CD14-positive monocyte (primary cell): Measurements from ENCODE around the gene C22orf23. TPM values are rescaled to one million over a fixed set of nuclear protein-coding genes. Genes with fewer than 3 reads are reported as not detected.

ENCODE experiments used
- DNase-seq, 3 donors: peaks; one replicate each; pipeline ENCODE4 v3.0.0-alpha.2; 2011 to 2022
- H2AFZ ChIP-seq: 2 replicates; pipeline ENCODE4 v1.6.0; 2012; ENCODE audit warnings: mild to moderate bottlenecking, low read depth, low read length, inconsistent platforms; ENCODE audit not compliant: insufficient read depth, poor library complexity, severe bottlenecking
- H3K27ac ChIP-seq, 2 donors: 1 replicate in 1 of 2; 2 replicates in 1 of 2; pipeline ENCODE4 v1.5.1; 2012 to 2013; ENCODE audit warnings: low read length in 2 of 2, control low read depth in 1 of 2, inconsistent platforms in 1 of 2, low read depth in 1 of 2, mild to moderate bottlenecking in 1 of 2
- H3K27me3 ChIP-seq, 2 donors: one replicate each; pipeline versions ENCODE4 v1.6.0 to v1.6.1; 2011 to 2013; ENCODE audit warnings: low read length in 2 of 2; ENCODE audit not compliant: control insufficient read depth in 2 of 2, insufficient read depth in 2 of 2
- H3K36me3 ChIP-seq, 2 donors: replicated peaks in 1 of 2; 1 replicate in 1 of 2; 2 replicates in 1 of 2; pipeline versions ENCODE4 v1.5.1 to v1.6.1; 2012 to 2013; ENCODE audit warnings: low read length in 2 of 2, control low read depth in 1 of 2, inconsistent platforms in 1 of 2, mild to moderate bottlenecking in 1 of 2; ENCODE audit not compliant: insufficient read depth in 2 of 2, control insufficient read depth in 1 of 2
- H3K4me1 ChIP-seq, 2 donors: 1 replicate in 1 of 2; 2 replicates in 1 of 2; pipeline versions ENCODE4 v1.5.1 to v1.6.1; 2012 to 2013; ENCODE audit warnings: low read length in 2 of 2, control low read depth in 1 of 2, inconsistent platforms in 1 of 2, mild to moderate bottlenecking in 1 of 2, moderate library complexity in 1 of 2; ENCODE audit not compliant: insufficient read depth in 2 of 2, control insufficient read depth in 1 of 2
- H3K4me2 ChIP-seq: replicated peaks from 2 replicates; pipeline ENCODE3; 2012; ENCODE audit warnings: low read length, moderate library complexity, mild to moderate bottlenecking; ENCODE audit not compliant: poor library complexity, severe bottlenecking; ENCODE audit errors: extremely low read depth
- H3K4me3 ChIP-seq, 3 experiments: fragments of 200-600 bp in 1 of 3; sonication (generic) in 1 of 3; replicated peaks in 1 of 3; 1 replicate in 2 of 3; 2 replicates in 1 of 3; pipeline ENCODE4 v1.5.1; 2011 to 2013; ENCODE audit warnings: low read length in 3 of 3, mild to moderate bottlenecking in 3 of 3, control low read depth in 2 of 3, low read depth in 2 of 3, inconsistent platforms in 1 of 3, moderate library complexity in 1 of 3
- H3K79me2 ChIP-seq: 2 replicates; pipeline ENCODE4 v1.6.0; 2012; ENCODE audit warnings: mild to moderate bottlenecking, control low read depth, inconsistent platforms, low read length, moderate library complexity; ENCODE audit not compliant: insufficient read depth
- H3K9ac ChIP-seq: 2 replicates; pipeline ENCODE4 v1.6.0; 2017; ENCODE audit warnings: low read length, mild to moderate bottlenecking; ENCODE audit not compliant: insufficient read depth, poor library complexity, severe bottlenecking
- H3K9me3 ChIP-seq, 2 donors: replicated peaks in 1 of 2; 1 replicate in 1 of 2; 2 replicates in 1 of 2; pipeline versions ENCODE4 v1.5.1 to v1.6.1; 2012 to 2013; ENCODE audit warnings: low read length in 2 of 2, control low read depth in 1 of 2; ENCODE audit not compliant: control insufficient read depth in 1 of 2, insufficient read depth in 1 of 2
- H4K20me1 ChIP-seq: 2 replicates; pipeline ENCODE4 v1.6.0; 2012; ENCODE audit warnings: mild to moderate bottlenecking, low read length, control low read depth, moderate library complexity; ENCODE audit not compliant: insufficient read depth
- H3K27ac Mint-ChIP-seq, 7 donors: one replicate each; pipeline ENCODE4 v1.8.0; 2020; ENCODE audit warnings: mild to moderate bottlenecking in 7 of 7, mixed read lengths in 7 of 7, moderate library complexity in 6 of 7, inconsistent platforms in 2 of 7
- H3K27me3 Mint-ChIP-seq, 3 donors: one replicate each; pipeline ENCODE4 v1.8.0; 2021 to 2022; ENCODE audit warnings: low read depth in 3 of 3, mild to moderate bottlenecking in 3 of 3, mixed read lengths in 3 of 3, moderate library complexity in 3 of 3, inconsistent platforms in 1 of 3
- H3K36me3 Mint-ChIP-seq, 2 donors: one replicate each; pipeline ENCODE4 v1.8.0; 2020; ENCODE audit warnings: mixed read lengths in 2 of 2, inconsistent platforms in 1 of 2, mild to moderate bottlenecking in 1 of 2
- H3K4me1 Mint-ChIP-seq: one replicate; pipeline ENCODE4 v1.8.0; 2020; ENCODE audit warnings: mild to moderate bottlenecking, mixed read lengths
- H3K4me3 Mint-ChIP-seq, 2 donors: one replicate each; pipeline ENCODE4 v1.8.0; 2020; ENCODE audit warnings: mild to moderate bottlenecking in 2 of 2, mixed read lengths in 2 of 2, moderate library complexity in 1 of 2
- H3K9me3 Mint-ChIP-seq, 7 donors: one replicate each; pipeline ENCODE4 v1.8.0; 2020 to 2022; ENCODE audit warnings: mixed read lengths in 7 of 7, mild to moderate bottlenecking in 6 of 7, moderate library complexity in 6 of 7, inconsistent platforms in 2 of 7
- WGBS: methylation state at CpG from one replicate; pipeline ENCODE4 v1.1.5; 2013; ENCODE audit warnings: missing lambda C conversion rate; ENCODE audit not compliant: insufficient coverage; 5-methylcytosine and 5-hydroxymethylcytosine counted together
- intact Hi-C, 2 donors: fragments of 100-400 bp; cut with micrococcal nuclease; formaldehyde crosslinking; loops; one replicate each; pipeline versions ENCODE4 v1.15.0 to v1.15.1; 2023
- polyA plus RNA-seq, 3 donors: library from polyadenylated mRNA; depleted of rRNA in 1 of 3; unstranded in 2 of 3; stranded (reverse) in 1 of 3; fragments of 300-500 nt in 2 of 3; fragments of >200 nt in 1 of 3; fragmentation: Illumina TruSeq in 2 of 3; gene quantifications; 1 replicate in 2 of 3; 2 replicates in 1 of 3; pipeline ENCODE4 v1.2.3, GENCODE V29; 2012 to 2021
- TF ChIP-seq, protein P1 (sequence below): fragments of 200-600 bp; IDR thresholded peaks from one replicate; pipeline ENCODE4 v1.8.0; 2022; ENCODE audit warnings: antibody characterized with exemption, mild to moderate bottlenecking

Gene C22orf23
- polyA plus RNA-seq, 3 donors: not detected

DNA sequence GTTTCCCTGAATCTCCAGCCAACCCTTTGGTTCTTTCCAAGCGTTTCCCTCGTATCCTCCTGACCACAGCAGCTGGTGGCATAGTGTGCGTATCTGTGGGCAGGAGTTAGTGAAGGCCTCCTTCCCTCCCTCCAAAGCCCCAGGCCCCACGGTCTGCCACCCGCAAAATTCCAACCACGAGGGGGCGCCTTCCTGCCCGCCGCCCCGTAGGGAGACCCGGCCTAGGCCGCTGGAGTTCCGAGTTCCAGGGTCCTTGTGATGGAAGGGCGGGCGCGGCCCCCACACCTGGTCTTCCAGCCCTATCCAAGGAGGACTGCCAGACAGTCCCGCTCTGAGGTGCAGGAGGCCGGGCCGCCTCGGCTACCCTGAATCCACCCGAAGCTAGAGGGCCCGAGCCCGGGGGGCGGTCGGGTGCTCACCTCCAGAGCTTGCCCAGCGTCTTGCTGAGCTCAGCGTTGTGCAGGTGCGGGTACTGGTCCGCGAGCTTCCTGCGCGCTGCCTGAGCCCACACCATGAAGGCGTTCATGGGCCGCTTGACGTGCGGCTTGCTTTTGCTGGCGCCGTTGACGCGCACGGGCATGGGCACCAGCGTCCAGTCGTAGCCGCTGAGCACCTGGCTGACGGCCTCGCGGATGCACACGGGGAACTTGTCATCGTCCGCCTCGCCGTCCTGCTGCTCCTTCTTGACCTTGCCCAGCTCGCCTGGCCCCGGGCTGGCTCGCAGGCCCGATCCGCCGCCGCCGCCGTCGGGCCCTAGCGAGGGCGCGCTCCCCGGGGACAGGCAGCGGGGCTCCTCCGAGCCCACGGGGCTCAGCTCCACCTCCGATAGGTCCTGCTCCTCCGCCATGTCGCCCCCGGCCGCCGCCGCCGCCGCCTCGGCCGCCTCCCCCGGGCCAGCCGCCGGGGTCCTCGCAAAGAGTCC is 29.8 kb upstream of the C22orf23 start:
- Histone ChIP-seq H3K27me3 (no peaks in the 10 kb centered on the region), H4K20me1 (no peaks in the 10 kb centered on the region), H3K9ac (no peak overlapping the region), H3K4me1 (no peaks in the 10 kb centered on the region), H3K9me3 (no peaks in the 10 kb centered on the region), H3K36me3 (no peaks in the 10 kb centered on the region), H3K27ac (no peak overlapping the region), H2AFZ (no peak overlapping the region), H3K4me3 (no peak overlapping the region), H3K79me2 (no peaks in the 10 kb centered on the region), H3K4me2 (no peak overlapping the region)
- 93% methylated on average over 78 of the region's 84 CpGs for WGBS
- Mint-ChIP-seq H3K27ac (no peak overlapping the region), H3K4me3 (no peak overlapping the region), H3K4me1 (peaks cover 9% of the 10 kb centered on the region), H3K9me3 (peaks cover 0 to 1% (median 0%) of the 10 kb centered on the region in 7 donors), H3K36me3 (peaks cover 3 to 4% of the 10 kb centered on the region in 2 donors), H3K27me3 (no peaks in the 10 kb centered on the region)
- DNase-seq: no peak
- intact Hi-C loops: no loop called here
- TF ChIP-seq, protein P1, sequence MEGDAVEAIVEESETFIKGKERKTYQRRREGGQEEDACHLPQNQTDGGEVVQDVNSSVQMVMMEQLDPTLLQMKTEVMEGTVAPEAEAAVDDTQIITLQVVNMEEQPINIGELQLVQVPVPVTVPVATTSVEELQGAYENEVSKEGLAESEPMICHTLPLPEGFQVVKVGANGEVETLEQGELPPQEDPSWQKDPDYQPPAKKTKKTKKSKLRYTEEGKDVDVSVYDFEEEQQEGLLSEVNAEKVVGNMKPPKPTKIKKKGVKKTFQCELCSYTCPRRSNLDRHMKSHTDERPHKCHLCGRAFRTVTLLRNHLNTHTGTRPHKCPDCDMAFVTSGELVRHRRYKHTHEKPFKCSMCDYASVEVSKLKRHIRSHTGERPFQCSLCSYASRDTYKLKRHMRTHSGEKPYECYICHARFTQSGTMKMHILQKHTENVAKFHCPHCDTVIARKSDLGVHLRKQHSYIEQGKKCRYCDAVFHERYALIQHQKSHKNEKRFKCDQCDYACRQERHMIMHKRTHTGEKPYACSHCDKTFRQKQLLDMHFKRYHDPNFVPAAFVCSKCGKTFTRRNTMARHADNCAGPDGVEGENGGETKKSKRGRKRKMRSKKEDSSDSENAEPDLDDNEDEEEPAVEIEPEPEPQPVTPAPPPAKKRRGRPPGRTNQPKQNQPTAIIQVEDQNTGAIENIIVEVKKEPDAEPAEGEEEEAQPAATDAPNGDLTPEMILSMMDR: no peak

DNA sequence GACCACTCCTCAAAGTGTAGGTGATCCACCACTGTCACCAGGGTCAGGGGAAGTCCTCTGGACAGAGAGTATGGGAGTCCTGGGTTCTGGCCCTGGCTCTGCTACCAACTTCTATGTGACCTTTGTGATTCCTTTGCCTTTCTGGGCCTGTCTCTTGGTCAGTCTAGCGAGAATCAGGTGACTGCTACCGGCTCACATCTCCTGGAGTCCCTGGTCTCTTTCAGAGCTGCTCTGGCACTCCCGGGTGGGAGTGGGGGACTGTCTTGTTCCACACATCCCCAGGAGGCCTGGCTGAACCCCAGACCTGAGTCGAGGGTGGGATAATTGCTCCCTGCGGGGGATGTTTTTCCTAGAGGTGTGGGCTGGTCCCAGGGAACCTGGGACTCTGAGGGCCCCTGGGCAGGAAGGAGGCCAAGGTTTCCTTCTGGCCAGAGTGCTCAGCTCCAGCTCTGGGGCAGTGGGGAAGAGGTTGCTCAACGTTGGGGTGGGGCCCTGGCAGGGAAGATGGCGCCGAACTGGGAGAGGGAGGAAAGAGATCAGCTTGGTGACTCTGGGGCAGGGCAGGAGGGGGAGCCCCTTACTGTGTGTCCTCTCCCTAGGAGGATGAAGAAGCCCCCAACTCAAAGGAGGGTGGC is 28.9 kb upstream of the C22orf23 start:
- H3K4me1 ChIP-seq: no peaks in the 10 kb centered on the region
- H4K20me1 ChIP-seq: no peaks in the 10 kb centered on the region
- no peak overlapping the region for H3K9ac ChIP-seq
- H2AFZ ChIP-seq: no peak overlapping the region
- intact Hi-C loops: no loop called here
- H3K9me3 ChIP-seq: no peaks in the 10 kb centered on the region
- peak overlapping the region in 1 of 7 donors; percentile 59 for H3K27ac Mint-ChIP-seq
- H3K27ac ChIP-seq: no peak overlapping the region
- no peaks in the 10 kb centered on the region for H3K27me3 Mint-ChIP-seq
- DNase-seq: no peak
- H3K4me3 ChIP-seq: no peak overlapping the region
- no peak overlapping the region for H3K4me2 ChIP-seq
- H3K27me3 ChIP-seq: no peaks in the 10 kb centered on the region
- no peak overlapping the region for H3K4me3 Mint-ChIP-seq
- H3K4me1 Mint-ChIP-seq: peaks cover 9% of the 10 kb centered on the region
- H3K9me3 Mint-ChIP-seq: peaks cover 0 to 1% (median 0%) of the 10 kb centered on the region in 7 donors
- H3K36me3 Mint-ChIP-seq: peaks cover 3 to 4% of the 10 kb centered on the region in 2 donors
- 69% methylated on average over 8 of the region's 8 CpGs for WGBS
- TF ChIP-seq, protein P1: no peak
- no peaks in the 10 kb centered on the region for H3K36me3 ChIP-seq
- no peaks in the 10 kb centered on the region for H3K79me2 ChIP-seq
